ENCODE data around the gene NMT1. TPM values are rescaled to one million over a fixed set of nuclear protein-coding genes. Genes with fewer than 3 reads are reported as not detected.
A peak's percentile ranks its signal among the peaks of the same experiment; 100 is the strongest.

The NMT1 gene
- total RNA-seq, 4 donors from 2014 or later: 60.7 to 127 (median 71.5) TPM

DNA sequence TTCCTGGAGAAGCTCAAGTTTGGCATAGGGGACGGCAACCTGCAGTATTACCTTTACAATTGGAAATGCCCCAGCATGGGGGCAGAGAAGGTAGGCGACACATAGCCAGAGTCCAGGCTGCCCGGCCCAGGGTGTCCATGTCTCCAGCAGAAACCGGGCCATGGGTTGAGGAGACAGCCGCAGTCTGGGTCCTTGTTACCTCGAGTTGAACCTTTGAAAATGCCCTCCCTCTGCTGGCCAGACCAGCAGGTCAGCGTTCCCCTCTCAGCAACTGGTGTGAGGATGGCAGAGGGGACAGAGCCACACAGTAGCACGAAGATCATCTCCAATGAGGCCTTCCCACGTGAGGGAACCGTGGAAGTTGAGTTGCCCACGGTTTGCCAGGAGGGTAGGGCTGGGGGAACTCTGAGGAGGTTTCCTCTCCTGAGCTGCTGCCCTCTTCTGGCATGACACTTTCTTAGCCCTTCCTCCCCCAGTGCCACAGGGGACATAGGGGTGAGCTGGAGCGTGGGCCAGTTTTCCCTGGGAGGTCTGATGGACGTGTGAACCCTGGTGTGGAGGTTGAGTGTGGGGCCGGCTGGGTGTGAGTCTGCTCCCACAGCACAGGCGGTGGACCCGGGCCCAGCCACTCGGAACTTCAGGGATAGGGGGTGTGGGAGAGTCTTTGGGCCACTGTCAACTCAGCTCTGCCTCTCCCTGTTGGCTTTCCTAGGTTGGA is 43.9 kb downstream of the NMT1 start:
- TF ChIP-seq, protein P1, sequence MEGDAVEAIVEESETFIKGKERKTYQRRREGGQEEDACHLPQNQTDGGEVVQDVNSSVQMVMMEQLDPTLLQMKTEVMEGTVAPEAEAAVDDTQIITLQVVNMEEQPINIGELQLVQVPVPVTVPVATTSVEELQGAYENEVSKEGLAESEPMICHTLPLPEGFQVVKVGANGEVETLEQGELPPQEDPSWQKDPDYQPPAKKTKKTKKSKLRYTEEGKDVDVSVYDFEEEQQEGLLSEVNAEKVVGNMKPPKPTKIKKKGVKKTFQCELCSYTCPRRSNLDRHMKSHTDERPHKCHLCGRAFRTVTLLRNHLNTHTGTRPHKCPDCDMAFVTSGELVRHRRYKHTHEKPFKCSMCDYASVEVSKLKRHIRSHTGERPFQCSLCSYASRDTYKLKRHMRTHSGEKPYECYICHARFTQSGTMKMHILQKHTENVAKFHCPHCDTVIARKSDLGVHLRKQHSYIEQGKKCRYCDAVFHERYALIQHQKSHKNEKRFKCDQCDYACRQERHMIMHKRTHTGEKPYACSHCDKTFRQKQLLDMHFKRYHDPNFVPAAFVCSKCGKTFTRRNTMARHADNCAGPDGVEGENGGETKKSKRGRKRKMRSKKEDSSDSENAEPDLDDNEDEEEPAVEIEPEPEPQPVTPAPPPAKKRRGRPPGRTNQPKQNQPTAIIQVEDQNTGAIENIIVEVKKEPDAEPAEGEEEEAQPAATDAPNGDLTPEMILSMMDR (IDR thresholded peaks at IDR 0.05 in 4 of 5, conservative IDR thresholded peaks at IDR 0.05 in 1 of 5): no peak
- TF ChIP-seq POLR2A (IDR thresholded peaks at IDR 0.05): no peak
- Histone ChIP-seq H3K27ac (peak overlapping the region; percentile 29 to 96 (median 70)), H3K4me3 (no peak overlapping the region), H3K36me3 (peaks cover 0 to 61% of the 10 kb centered on the region in 2 donors), H3K27me3 (no peaks in the 10 kb centered on the region), H3K9me3 (no peaks in the 10 kb centered on the region), H3K4me1 (peaks cover 60 to 89% of the 10 kb centered on the region in 2 donors)
- ATAC-seq (peak in 1 of 2 donors; percentile 5), DNase-seq (no peak)
- intact Hi-C loops (cut with DNase I; ENCODE audit: low total_unique reads) (no loop called here), in situ Hi-C loops (cut with MboI; ENCODE audit: low sequenced_read_pairs in 4 of 4) (loop anchor here in 2 of 4 donors (10.0 to 25.0 kb wide), 2 partner anchors 180 to 193 kb away; partner anchors contain the start of gene GFAP (in 1 of the 2))

GRCh38 chr17:45106096-45106495 is 45.0 kb downstream of the NMT1 start:
- in situ Hi-C loops (cut with MboI; ENCODE audit: low sequenced_read_pairs in 4 of 4): loop anchor here in 2 of 4 donors (10.0 to 25.0 kb wide), 2 partner anchors 181 to 194 kb away; partner anchors contain the start of gene GFAP (in 1 of the 2)
- ATAC-seq (peak in 1 of 2 donors; percentile 21), DNase-seq (peak in 1 of 2 donors; percentile 64)
- Histone ChIP-seq H3K27ac (peak overlapping the region; percentile 29 to 96 (median 70)), H3K36me3 (peaks cover 0 to 57% of the 10 kb centered on the region in 2 donors), H3K27me3 (no peaks in the 10 kb centered on the region), H3K4me3 (no peak overlapping the region), H3K4me1 (peaks cover 71 to 99% of the 10 kb centered on the region in 2 donors), H3K9me3 (no peaks in the 10 kb centered on the region)
- intact Hi-C loops (cut with DNase I; ENCODE audit: low total_unique reads): no loop called here
- TF ChIP-seq, protein P1 (IDR thresholded peaks at IDR 0.05 in 4 of 5, conservative IDR thresholded peaks at IDR 0.05 in 1 of 5): no peak
- TF ChIP-seq POLR2A (IDR thresholded peaks at IDR 0.05): no peak

DNA sequence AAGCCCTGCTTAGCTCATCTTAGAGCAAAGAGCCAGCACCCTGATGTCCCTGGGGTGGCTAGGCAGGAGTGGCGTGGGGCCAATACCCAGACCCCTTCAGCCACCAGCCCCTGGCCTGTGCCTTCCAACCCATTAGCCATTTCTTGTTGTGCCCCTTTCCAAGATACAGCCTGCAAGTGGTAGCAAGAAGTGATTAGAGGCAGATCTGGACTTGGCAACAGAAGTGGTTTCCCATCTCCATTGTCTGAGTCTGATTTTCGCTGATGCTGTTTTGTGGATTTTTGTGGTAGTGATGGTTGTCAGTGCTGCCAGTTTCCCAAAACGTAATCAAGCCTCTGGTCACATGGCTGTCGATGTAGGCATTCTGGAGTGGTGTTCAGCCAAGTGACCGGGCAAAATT is 45.5 kb downstream of the NMT1 start:
- H3K4me1 ChIP-seq: peaks cover 75 to 97% of the 10 kb centered on the region in 2 donors
- no peak overlapping the region for H3K4me3 ChIP-seq
- TF ChIP-seq POLR2A (IDR thresholded peaks at IDR 0.05): no peak
- TF ChIP-seq, protein P1 (IDR thresholded peaks at IDR 0.05 in 4 of 5, conservative IDR thresholded peaks at IDR 0.05 in 1 of 5): no peak
- no peaks in the 10 kb centered on the region for H3K27me3 ChIP-seq
- intact Hi-C loops (cut with DNase I; ENCODE audit: low total_unique reads) (no loop called here), in situ Hi-C loops (cut with MboI; ENCODE audit: low sequenced_read_pairs in 4 of 4) (loop anchor here in 2 of 4 donors (10.0 to 25.0 kb wide), 2 partner anchors 182 to 194 kb away; partner anchors contain the start of gene GFAP (in 1 of the 2))
- H3K9me3 ChIP-seq: no peaks in the 10 kb centered on the region
- H3K36me3 ChIP-seq: peaks cover 0 to 56% of the 10 kb centered on the region in 2 donors
- no peak for ATAC-seq
- no peak for DNase-seq
- H3K27ac ChIP-seq: peak overlapping the region; percentile 22 to 96 (median 58)

DNA sequence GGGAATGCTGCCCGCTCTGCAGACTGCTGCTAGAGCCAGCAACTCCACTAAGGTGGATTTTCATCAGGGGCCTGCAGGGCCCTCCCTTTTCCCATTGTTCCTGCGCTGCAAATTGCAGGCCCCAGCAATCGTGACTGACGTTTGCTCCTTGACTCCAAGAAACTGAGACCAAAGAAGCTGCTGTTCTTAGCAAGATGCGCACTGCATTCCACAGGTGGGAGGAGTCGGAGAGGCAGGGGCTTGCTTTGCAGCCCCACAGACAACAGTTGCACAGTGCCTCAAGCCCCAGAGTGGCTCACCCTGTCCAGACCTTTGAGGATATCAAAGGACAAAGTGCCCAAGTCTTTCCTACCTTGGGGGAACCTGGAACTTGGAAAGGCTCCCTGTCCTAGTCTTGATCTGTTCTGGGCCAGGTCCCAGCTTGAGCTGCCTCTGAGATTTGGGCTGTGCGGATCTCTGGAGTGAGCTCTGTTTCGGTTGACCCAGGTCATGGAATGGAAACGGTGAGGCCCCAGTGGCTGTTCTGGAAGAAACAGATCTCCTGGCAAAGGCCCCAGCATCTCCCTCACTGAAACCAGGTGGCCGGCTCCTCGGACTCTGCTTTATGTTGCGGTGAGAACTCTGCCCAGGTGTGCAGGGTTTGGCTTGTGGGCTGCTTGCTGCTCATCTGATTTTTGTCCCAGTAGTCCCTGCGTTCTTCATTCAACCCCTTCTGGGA is 46.3 kb downstream of the NMT1 start:
- intact Hi-C loops (cut with DNase I; ENCODE audit: low total_unique reads) (no loop called here), in situ Hi-C loops (cut with MboI; ENCODE audit: low sequenced_read_pairs in 4 of 4) (loop anchor here in 2 of 4 donors (10.0 to 25.0 kb wide), 2 partner anchors 183 to 195 kb away; partner anchors contain the start of gene GFAP (in 1 of the 2))
- DNase-seq (no peak), ATAC-seq (no peak)
- Histone ChIP-seq H3K27me3 (no peaks in the 10 kb centered on the region), H3K4me3 (no peak overlapping the region), H3K4me1 (peaks cover 79 to 97% of the 10 kb centered on the region in 2 donors), H3K36me3 (peaks cover 0 to 47% of the 10 kb centered on the region in 2 donors), H3K27ac (peak overlapping the region; percentile 17 to 96 (median 90)), H3K9me3 (no peaks in the 10 kb centered on the region)
- TF ChIP-seq, protein P1 (IDR thresholded peaks at IDR 0.05 in 4 of 5, conservative IDR thresholded peaks at IDR 0.05 in 1 of 5): no peak
- TF ChIP-seq POLR2A (IDR thresholded peaks at IDR 0.05): no peak

Measured in gastrocnemius medialis (tissue), 4 donors.